ENCODE data around the gene CHAT. TPM values are rescaled to one million over a fixed set of nuclear protein-coding genes. Genes with fewer than 3 reads are reported as not detected.

CHAT gene
- total and polyA plus RNA-seq, 2 donors (not counting 3 experiments of a cell fraction or from before 2014, with no cell fraction given) = not detected

- intact Hi-C loops (cut with micrococcal nuclease) = loop anchor here (10.0 kb wide), 1 partner anchor 1298 kb away; no protein-coding TSS in a partner anchor
- H3K36me3 ChIP-seq (ENCODE audit: control insufficient read depth in 2 of 2, extremely low read depth in 1 of 2, insufficient read depth in 2 of 2, low read length in 2 of 2) = no peaks in the 10 kb centered on the region
- no peaks in the 10 kb centered on the region for H4K20me1 ChIP-seq (replicated peaks; ENCODE audit: control insufficient read depth, extremely low read depth, insufficient read depth, low read length)
- no peak overlapping the region for H3K4me2 ChIP-seq (ENCODE audit: insufficient read depth, low read length)
- no peak overlapping the region for H3K4me3 ChIP-seq (replicated peaks in 1 of 3; ENCODE audit: insufficient read depth in 1 of 3, low read depth in 1 of 3, low read length in 3 of 3)
- FAIRE-seq (no peak), DNase-seq (ENCODE audit: low read depth, low spot score) (no peak)
- H3K79me2 ChIP-seq (ENCODE audit: control insufficient read depth, insufficient read depth, low read length) = no peaks in the 10 kb centered on the region
- TF ChIP-seq POLR2AphosphoS5 (IDR thresholded peaks at IDR 0.05; ENCODE audit: insufficient read depth, low read depth, low read length) = no peak
- TF ChIP-seq CTCF (IDR thresholded peaks at IDR 0.05; ENCODE audit: extremely low read depth in 1 of 2, insufficient read depth in 1 of 2, low read depth in 1 of 2, low read length in 2 of 2) = no peak
- no peak for TF ChIP-seq POLR2A (IDR thresholded peaks at IDR 0.05; ENCODE audit: low read depth, low read length)
- no peak for TF ChIP-seq JUN (IDR thresholded peaks at IDR 0.05; ENCODE audit: borderline replicate concordance, insufficient read depth, insufficient read length, low read depth)
- TF ChIP-seq MAX (IDR thresholded peaks at IDR 0.05; ENCODE audit: insufficient read depth, insufficient read length) = no peak
- TF ChIP-seq GATA2 (IDR thresholded peaks at IDR 0.05; ENCODE audit: insufficient read depth, insufficient read length, low read depth, low read length) = no peak
- TF ChIP-seq FOS (IDR thresholded peaks at IDR 0.05; ENCODE audit: borderline replicate concordance, insufficient read depth, low read length) = no peak
- no peak for TF ChIP-seq EZH2 (IDR thresholded peaks at IDR 0.05; ENCODE audit: borderline replicate concordance, low read depth, low read length, severe bottlenecking)
- no peak for TF ChIP-seq MYC (IDR thresholded peaks at IDR 0.05; ENCODE audit: low read depth, low read length)
- ChIA-PET POLR2A (no interaction called here), CTCF (interaction anchor here (1.6 to 2.3 kb wide), 2 partner anchors 30 to 679 kb away, joined by 3 to 20 read pairs; no protein-coding TSS in a partner anchor)
- no peak overlapping the region for H3K27ac ChIP-seq (ENCODE audit: insufficient read depth, low read depth, low read length)
- dilution Hi-C loops (cut with MboI; ENCODE audit: extremely low pct_ligation_motif_present, low sequenced_read_pairs) = no loop called here
- H2AFZ ChIP-seq (ENCODE audit: low read depth, low read length) = no peak overlapping the region
- no peaks in the 10 kb centered on the region for H3K9me3 ChIP-seq (replicated peaks; ENCODE audit: control insufficient read depth, insufficient read depth, low read length)
- peaks cover 3% of the 10 kb centered on the region for H3K4me1 ChIP-seq (ENCODE audit: control insufficient read depth, extremely low read depth, insufficient read depth, low read length)
- no peaks in the 10 kb centered on the region for H3K27me3 ChIP-seq (ENCODE audit: control insufficient read depth in 2 of 2, insufficient read depth in 2 of 2, low read length in 2 of 2)
- H3K9ac ChIP-seq (replicated peaks; ENCODE audit: extremely low read depth, insufficient read depth, low read length) = no peak overlapping the region
- H3K9me1 ChIP-seq (replicated peaks; ENCODE audit: control insufficient read depth, extremely low read depth, insufficient read depth, low read length) = no peaks in the 10 kb centered on the region
- BruUV-seq (replicated peaks) = no TSS peak
Measured at GRCh38 chr10:49596493-49596809, 17.4 kb upstream of the CHAT start.
